ENCODE results near the gene PAQR4.
A peak's percentile ranks its signal among the peaks of the same experiment; 100 is the strongest.

The PAQR4 gene

GRCh38 chr16:3015865-3016521 is 46.8 kb downstream of the PAQR4 start:
- DNase-seq: no peak
- H4K20me1 ChIP-seq (ENCODE audit: insufficient read depth, low read length): no peaks in the 10 kb centered on the region
- H3K4me3 ChIP-seq (ENCODE audit: low read length): no peak overlapping the region
- no peaks in the 10 kb centered on the region for H3K79me2 ChIP-seq (ENCODE audit: low read length)
- H3K36me3 ChIP-seq (replicated peaks; ENCODE audit: insufficient read depth, low read length): no peaks in the 10 kb centered on the region
- H3K27ac ChIP-seq (ENCODE audit: low read length): no peak overlapping the region
- no peak overlapping the region for H2AFZ ChIP-seq (ENCODE audit: low read length)
- no peak overlapping the region for H3K4me2 ChIP-seq (ENCODE audit: low read depth, low read length)
- no peaks in the 10 kb centered on the region for H3K9me2 ChIP-seq (replicated peaks; ENCODE audit: insufficient read depth, low read length)
- no peaks in the 10 kb centered on the region for H3F3A ChIP-seq (ENCODE audit: insufficient read depth, low read length)
- H3K4me1 ChIP-seq (ENCODE audit: low read length): 0 out of 2 replicates have a peak, but pooled peaks cover 10% of the 10 kb centered on the region
- H3K27me3 ChIP-seq (replicated peaks; ENCODE audit: insufficient read depth, low read length): peaks cover 78% of the 10 kb centered on the region
- no peak for TF ChIP-seq EZH2phosphoT487 (IDR thresholded peaks at IDR 0.05; ENCODE audit: low read length)
- TF ChIP-seq CTCF (IDR thresholded peaks at IDR 0.05; ENCODE audit: low read length): no peak
- TF ChIP-seq EZH2 (optimal IDR thresholded peaks at IDR 0.05; ENCODE audit: low read depth, low read length): no peak
- H3K9me3 ChIP-seq (replicated peaks; ENCODE audit: insufficient read depth, low read length): no peaks in the 10 kb centered on the region
- no peak overlapping the region for H3K9ac ChIP-seq (ENCODE audit: low read length)

GRCh38 chr16:3017344-3017743 is 48.2 kb downstream of the PAQR4 start:
- peaks cover 64% of the 10 kb centered on the region for H3K27me3 ChIP-seq (replicated peaks; ENCODE audit: insufficient read depth, low read length)
- TF ChIP-seq EZH2phosphoT487 (IDR thresholded peaks at IDR 0.05; ENCODE audit: low read length): no peak
- no peak for TF ChIP-seq EZH2 (optimal IDR thresholded peaks at IDR 0.05; ENCODE audit: low read depth, low read length)
- no peak for TF ChIP-seq CTCF (IDR thresholded peaks at IDR 0.05; ENCODE audit: low read length)
- no peaks in the 10 kb centered on the region for H3K9me2 ChIP-seq (replicated peaks; ENCODE audit: insufficient read depth, low read length)
- no peak overlapping the region for H3K4me3 ChIP-seq (ENCODE audit: low read length)
- H3K79me2 ChIP-seq (ENCODE audit: low read length): no peaks in the 10 kb centered on the region
- no peak overlapping the region for H3K27ac ChIP-seq (ENCODE audit: low read length)
- H3K9me3 ChIP-seq (replicated peaks; ENCODE audit: insufficient read depth, low read length): no peaks in the 10 kb centered on the region
- no peak overlapping the region for H3K9ac ChIP-seq (ENCODE audit: low read length)
- H3F3A ChIP-seq (ENCODE audit: insufficient read depth, low read length): 0 out of 2 replicates have a peak, but pooled peaks cover under 1% of the 10 kb centered on the region
- DNase-seq: no peak
- no peaks in the 10 kb centered on the region for H4K20me1 ChIP-seq (ENCODE audit: insufficient read depth, low read length)
- H2AFZ ChIP-seq (ENCODE audit: low read length): no peak overlapping the region
- H3K36me3 ChIP-seq (replicated peaks; ENCODE audit: insufficient read depth, low read length): no peaks in the 10 kb centered on the region
- H3K4me2 ChIP-seq (ENCODE audit: low read depth, low read length): no peak overlapping the region
- 0 out of 2 replicates have a peak, but pooled peaks cover 4% of the 10 kb centered on the region for H3K4me1 ChIP-seq (ENCODE audit: low read length)

GRCh38 chr16:3017794-3018506 is 48.8 kb downstream of the PAQR4 start, which contains the start of gene CLDN6:
Gene CLDN6, minus strand, starts transcription at chr16:3018183. Its CDS starts 2,162 bp downstream, at chr16:3016021.
- no peaks in the 10 kb centered on the region for H3K9me3 ChIP-seq (replicated peaks; ENCODE audit: insufficient read depth, low read length)
- no peak for TF ChIP-seq EZH2 (optimal IDR thresholded peaks at IDR 0.05; ENCODE audit: low read depth, low read length)
- 0 out of 2 replicates have a peak, but pooled peaks have one; percentile 6 for TF ChIP-seq CTCF (IDR thresholded peaks at IDR 0.05; ENCODE audit: low read length)
- H3K27ac ChIP-seq (ENCODE audit: low read length): no peak within 1 kb of the TSS
- no peaks in the 10 kb centered on the region for H3K36me3 ChIP-seq (replicated peaks; ENCODE audit: insufficient read depth, low read length)
- H3K79me2 ChIP-seq (ENCODE audit: low read length): no peaks in the 10 kb centered on the region
- H2AFZ ChIP-seq (ENCODE audit: low read length): no peak within 1 kb of the TSS
- H4K20me1 ChIP-seq (ENCODE audit: insufficient read depth, low read length): no peaks in the 10 kb centered on the region
- H3K4me3 ChIP-seq (ENCODE audit: low read length): no peak within 1 kb of the TSS
- H3K4me1 ChIP-seq (ENCODE audit: low read length): 0 out of 2 replicates have a peak, but pooled peaks cover 4% of the 10 kb centered on the region
- no peak within 1 kb of the TSS for H3K9ac ChIP-seq (ENCODE audit: low read length)
- DNase-seq: no peak
- H3K4me2 ChIP-seq (ENCODE audit: low read depth, low read length): no peak within 1 kb of the TSS
- H3K9me2 ChIP-seq (replicated peaks; ENCODE audit: insufficient read depth, low read length): no peaks in the 10 kb centered on the region
- H3K27me3 ChIP-seq (replicated peaks; ENCODE audit: insufficient read depth, low read length): peaks cover 58% of the 10 kb centered on the region
- H3F3A ChIP-seq (ENCODE audit: insufficient read depth, low read length): 0 out of 2 replicates have a peak, but pooled peaks cover 6% of the 10 kb centered on the region
